H1 (cell line): ENCODE data around the gene PFKM. TPM values are rescaled to one million over a fixed set of nuclear protein-coding genes. Genes with fewer than 3 reads are reported as not detected.

Experiments used
- CTCF ChIA-PET: fragments of 300-600 bp; sonication (Branson Sonifier 250); formaldehyde crosslinking; loops from one replicate; lab custom pipeline; 2021; ENCODE audit not compliant: partially characterized antibody; lab: Charles Lee
- POLR2A ChIA-PET: fragments of 300-600 bp; sonication (Branson Sonifier 250); formaldehyde crosslinking; loops from one replicate; lab custom pipeline; 2021; ENCODE audit warnings: inconsistent platforms; ENCODE audit not compliant: partially characterized antibody; lab: Charles Lee
- DNase-seq, 2 experiments: peaks; one replicate each; pipeline versions ENCODE4 v3.0.0 to v3.0.0-alpha.2; 2010 to 2022; ENCODE audit warnings: low spot score in 2 of 2, low read depth in 1 of 2, mixed read lengths in 1 of 2
- FAIRE-seq: peaks from 2 replicates; lab custom pipeline; 2011; peaks lifted over from hg19 to GRCh38; lab: Jason Lieb, UNC
- H2AFZ ChIP-seq: 2 replicates; pipeline ENCODE4 v1.8.1; 2012; ENCODE audit warnings: low read length, inconsistent platforms
- H2AK5ac ChIP-seq: 2 replicates; pipeline ENCODE4 v1.6.1; 2013; ENCODE audit warnings: low read depth, low read length
- H2BK120ac ChIP-seq: replicated peaks from 2 replicates; pipeline ENCODE3; 2013; ENCODE audit warnings: low read depth, low read length, inconsistent platforms
- H2BK12ac ChIP-seq: 2 replicates; pipeline ENCODE4 v1.6.1; 2013; ENCODE audit warnings: low read depth, low read length
- H2BK15ac ChIP-seq: 2 replicates; pipeline ENCODE4 v1.6.1; 2013; ENCODE audit warnings: low read length
- H2BK20ac ChIP-seq: 2 replicates; pipeline ENCODE4 v1.6.1; 2013; ENCODE audit warnings: low read length
- H2BK5ac ChIP-seq: 2 replicates; pipeline ENCODE4 v1.6.1; 2013; ENCODE audit warnings: low read depth, low read length
- H3K14ac ChIP-seq: 2 replicates; pipeline ENCODE4 v1.6.1; 2013; ENCODE audit warnings: inconsistent platforms; ENCODE audit not compliant: insufficient read length
- H3K18ac ChIP-seq: 2 replicates; pipeline ENCODE4 v1.6.1; 2013; ENCODE audit warnings: low read length; ENCODE audit errors: extremely low read depth
- H3K23ac ChIP-seq: 2 replicates; pipeline ENCODE4 v1.6.1; 2013; ENCODE audit warnings: inconsistent platforms; ENCODE audit not compliant: insufficient read length
- H3K23me2 ChIP-seq: 2 replicates; pipeline ENCODE4 v1.6.1; 2013; ENCODE audit warnings: low read depth, low read length
- H3K27ac ChIP-seq: 2 replicates; pipeline ENCODE4 v1.6.1; 2011; ENCODE audit warnings: low read depth, low read length, inconsistent platforms
- H3K27me3 ChIP-seq, 4 experiments: replicated peaks in 1 of 4; 1 replicate in 1 of 4; 2 replicates in 3 of 4; pipeline versions ENCODE4 v1.6.1 to v1.8.1; 2011 to 2013; ENCODE audit warnings: low read length in 3 of 4, mild to moderate bottlenecking in 3 of 4, inconsistent platforms in 2 of 4, mixed read lengths in 2 of 4, moderate library complexity in 1 of 4; ENCODE audit not compliant: control insufficient read depth in 3 of 4, insufficient read depth in 3 of 4; ENCODE audit errors: extremely low read depth in 1 of 4
- H3K36me3 ChIP-seq, 4 experiments: 2 replicates each; pipeline versions ENCODE4 v1.6.1 to v1.8.1; 2011 to 2013; ENCODE audit warnings: mild to moderate bottlenecking in 4 of 4, low read length in 3 of 4, moderate library complexity in 2 of 4, control low read depth in 1 of 4, inconsistent platforms in 1 of 4; ENCODE audit not compliant: insufficient read depth in 4 of 4, control insufficient read depth in 2 of 4
- H3K4ac ChIP-seq: replicated peaks from 2 replicates; pipeline ENCODE3; 2013; ENCODE audit warnings: low read length, low read depth, mixed read lengths, inconsistent platforms; ENCODE audit not compliant: insufficient read length
- H3K4me1 ChIP-seq, 4 experiments: replicated peaks in 1 of 4; 1 replicate in 1 of 4; 2 replicates in 3 of 4; pipeline versions ENCODE4 v1.6.1 to v1.8.1; 2011 to 2013; ENCODE audit warnings: low read length in 3 of 4, inconsistent platforms in 2 of 4, mixed read lengths in 1 of 4; ENCODE audit not compliant: insufficient read depth in 4 of 4, control insufficient read depth in 3 of 4
- H3K4me2 ChIP-seq, 2 experiments: 2 replicates each; pipeline versions ENCODE4 v1.6.1 to v1.8.1; 2011 to 2013; ENCODE audit warnings: low read depth in 2 of 2, low read length in 2 of 2, control low read depth in 1 of 2, inconsistent platforms in 1 of 2, mild to moderate bottlenecking in 1 of 2; ENCODE audit not compliant: insufficient read depth in 1 of 2
- H3K4me3 ChIP-seq, 4 experiments: fragments of 200-600, 300-600 bp in 1 of 4; sonication (generic), shearing (Covaris generic), sonication (Bioruptor Twin) in 1 of 4; 2 replicates each; pipeline versions ENCODE4 v1.5.1 to v1.8.1; 2011 to 2016; ENCODE audit warnings: low read length in 4 of 4, low read depth in 3 of 4, control low read depth in 2 of 4, inconsistent platforms in 2 of 4, mild to moderate bottlenecking in 2 of 4, mixed read lengths in 1 of 4, moderate library complexity in 1 of 4; ENCODE audit not compliant: insufficient read depth in 2 of 4; ENCODE audit errors: extremely low read depth in 1 of 4
- H3K56ac ChIP-seq: replicated peaks from 2 replicates; pipeline ENCODE3; 2013; ENCODE audit warnings: low read depth, mild to moderate bottlenecking, mixed read lengths, low read length, inconsistent platforms; ENCODE audit not compliant: insufficient read length
- H3K79me1 ChIP-seq: 2 replicates; pipeline ENCODE4 v1.6.1; 2013; ENCODE audit warnings: low read depth, low read length, control low read depth
- H3K79me2 ChIP-seq, 2 experiments: 2 replicates each; pipeline versions ENCODE4 v1.6.1 to v1.8.1; 2012 to 2013; ENCODE audit warnings: low read length in 2 of 2, mild to moderate bottlenecking in 2 of 2, inconsistent platforms in 1 of 2; ENCODE audit not compliant: insufficient read depth in 2 of 2, control insufficient read depth in 1 of 2
- H3K9ac ChIP-seq, 4 experiments: replicated peaks in 1 of 4; 1 replicate in 1 of 4; 2 replicates in 3 of 4; pipeline versions ENCODE4 v1.6.1 to v1.8.1; 2011 to 2013; ENCODE audit warnings: low read depth in 3 of 4, low read length in 3 of 4, control low read depth in 2 of 4, mild to moderate bottlenecking in 2 of 4, moderate library complexity in 2 of 4, inconsistent platforms in 1 of 4; ENCODE audit errors: extremely low read depth in 1 of 4
- H3K9me3 ChIP-seq, 2 experiments: 2 replicates each; pipeline versions ENCODE4 v1.6.1 to v1.8.1; 2012 to 2013; ENCODE audit warnings: mild to moderate bottlenecking in 2 of 2, moderate library complexity in 2 of 2, control low read depth in 1 of 2, inconsistent platforms in 1 of 2, low read depth in 1 of 2, low read length in 1 of 2, mixed read lengths in 1 of 2; ENCODE audit not compliant: insufficient read depth in 2 of 2
- H4K20me1 ChIP-seq, 2 experiments: replicated peaks in 1 of 2; 2 replicates each; pipeline versions ENCODE3 to v1.8.1; 2011 to 2013; ENCODE audit warnings: inconsistent platforms in 2 of 2, low read length in 2 of 2, mild to moderate bottlenecking in 1 of 2; ENCODE audit not compliant: insufficient read depth in 2 of 2, control insufficient read depth in 1 of 2
- H4K5ac ChIP-seq: 2 replicates; pipeline ENCODE4 v1.6.1; 2013; ENCODE audit warnings: low read length, low read depth, mixed read lengths, inconsistent platforms; ENCODE audit not compliant: insufficient read length
- H4K8ac ChIP-seq: 2 replicates; pipeline ENCODE4 v1.8.0; 2013; ENCODE audit warnings: mild to moderate bottlenecking, moderate library complexity, low read length, inconsistent platforms; ENCODE audit not compliant: insufficient read depth; ENCODE audit errors: extremely low read depth
- H4K91ac ChIP-seq: replicated peaks from 2 replicates; pipeline ENCODE3; 2013; ENCODE audit warnings: low read length, mixed read lengths, inconsistent platforms; ENCODE audit not compliant: insufficient read length
- BCL11A ChIP-seq, 2 experiments: IDR thresholded peaks; one replicate each; pipeline ENCODE4 v1.6.1; 2011; ENCODE audit warnings: low read depth in 2 of 2, low read length in 2 of 2, mild to moderate bottlenecking in 2 of 2
- CHD2 ChIP-seq: IDR thresholded peaks from 2 replicates; pipeline ENCODE4 v1.6.1; 2012; ENCODE audit warnings: low read length, improper control_type of control experiment
- MAFK ChIP-seq: IDR thresholded peaks from 2 replicates; pipeline ENCODE4 v1.6.1; 2012; ENCODE audit warnings: low read depth, mild to moderate bottlenecking, improper control_type of control experiment, low read length
- POLR2AphosphoS5 ChIP-seq: IDR thresholded peaks from 2 replicates; pipeline ENCODE4 v1.6.1; 2011; ENCODE audit warnings: low read depth, low read length
- SP1 ChIP-seq: IDR thresholded peaks from 2 replicates; pipeline ENCODE4 v1.6.1; 2011; ENCODE audit warnings: low read depth, low read length
- TAF1 ChIP-seq: IDR thresholded peaks from 2 replicates; pipeline ENCODE4 v1.6.1; 2011; ENCODE audit warnings: mild to moderate bottlenecking, low read depth, low read length
- TAF7 ChIP-seq: optimal IDR thresholded peaks from 2 replicates; pipeline ENCODE3; 2011; ENCODE audit warnings: low read depth, mild to moderate bottlenecking, inconsistent platforms, low read length, moderate library complexity, borderline replicate concordance
- TCF12 ChIP-seq: IDR thresholded peaks from 2 replicates; pipeline ENCODE4 v1.6.1; 2011; ENCODE audit warnings: low read depth, mild to moderate bottlenecking, low read length
- YY1 ChIP-seq: IDR thresholded peaks from 2 replicates; pipeline ENCODE4 v1.6.1; 2011; ENCODE audit warnings: low read depth, mild to moderate bottlenecking, low read length
- whole genome bisulfite sequencing, 2 experiments: shearing (Covaris generic) in 1 of 2; methylation state at CpG; one replicate each; pipeline versions ENCODE4 v1.1.6 to v1.1.7; 2013 to 2015; ENCODE audit warnings: low lambda C conversion rate in 2 of 2, mixed read lengths in 2 of 2, inconsistent platforms in 1 of 2, low coverage in 1 of 2, missing lambda C conversion rate in 1 of 2; ENCODE audit not compliant: insufficient replicate concordance in 2 of 2, insufficient coverage in 1 of 2, insufficient read length in 1 of 2; ENCODE audit errors: extremely low coverage in 1 of 2, missing lambda C conversion rate in 1 of 2; 5-methylcytosine and 5-hydroxymethylcytosine counted together
- polyA plus RNA-seq, 7 experiments: library from polyadenylated mRNA; depleted of rRNA in 3 of 7; stranded (reverse) in 5 of 7; unstranded in 2 of 7; fragments of >200 nt in 5 of 7; fragments of 200-250 nt in 2 of 7; gene quantifications; 1 replicate in 5 of 7; 2 replicates in 1 of 7; 4 replicates in 1 of 7; pipeline versions ENCODE4 v1.2.1 to v1.2.3, GENCODE V29; 2011 to 2013; ENCODE audit warnings: missing spikeins in 2 of 7, mixed read lengths in 2 of 7
- total RNA-seq: library from RNA; stranded (reverse); fragmentation: NEBNext Ultra II Directional; extraction: Animal tissue kit (Norgen Biotek cat#: 25700); gene quantifications from 2 replicates; pipeline ENCODE4 v1.2.1, GENCODE V29; 2021

The PFKM gene
- total and polyA plus RNA-seq, 2 of the 8 experiments (the other 6 are each of a cell fraction or from before 2014, with no cell fraction given) = 62.6 to 106 TPM

GRCh38 chr12:48128800-48129199, 9.6 kb downstream of the PFKM start:
- H3K18ac ChIP-seq = no peak overlapping the region
- H3K36me3 ChIP-seq = peaks cover 9 to 89% (median 61%) of the 10 kb centered on the region in 4 experiments
- no peak overlapping the region for H3K4ac ChIP-seq
- no peak overlapping the region for H2AK5ac ChIP-seq
- no peak overlapping the region for H4K8ac ChIP-seq
- H3K79me1 ChIP-seq = no peaks in the 10 kb centered on the region
- no peaks in the 10 kb centered on the region for H3K23me2 ChIP-seq
- H2BK5ac ChIP-seq = no peak overlapping the region
- H3K4me3 ChIP-seq = no peak overlapping the region
- no peak overlapping the region for H3K56ac ChIP-seq
- H2BK12ac ChIP-seq = no peak overlapping the region
- no peaks in the 10 kb centered on the region for H3K9me3 ChIP-seq
- H3K9ac ChIP-seq = no peak overlapping the region
- ChIA-PET CTCF (interaction anchor here (0.9 to 1.5 kb wide), 3 partner anchors 9 to 36 kb away, joined by 3 to 5 read pairs (median 5); no protein-coding TSS in a partner anchor), POLR2A (interaction anchor here (1.0 kb wide), 1 partner anchor 16 kb away, joined by 3 read pairs; no protein-coding TSS in a partner anchor)
- H3K4me1 ChIP-seq = no peaks in the 10 kb centered on the region
- H3K79me2 ChIP-seq = 0 out of 4 replicates have a peak, but pooled peaks cover 0 to 2% of the 10 kb centered on the region in 2 experiments
- H3K14ac ChIP-seq = no peak overlapping the region
- no peak overlapping the region for H3K4me2 ChIP-seq
- H4K91ac ChIP-seq = no peak overlapping the region
- H2AFZ ChIP-seq = no peak overlapping the region
- no peak overlapping the region for H2BK120ac ChIP-seq
- 94% methylated on average over 1 of the region's 1 CpG; no CpG with 5 or more reads in 1 of the 2 experiments for WGBS, 2 experiments
- no peak overlapping the region for H3K27ac ChIP-seq
- H3K23ac ChIP-seq = no peak overlapping the region
- H3K27me3 ChIP-seq = no peaks in the 10 kb centered on the region
- no peak overlapping the region for H4K5ac ChIP-seq
- H2BK20ac ChIP-seq = no peak overlapping the region
- FAIRE-seq = no peak
- no peak for DNase-seq
- no peak overlapping the region for H2BK15ac ChIP-seq
- TF ChIP-seq CHD2 = no peak
- TF ChIP-seq SP1 = no peak
- no peak for TF ChIP-seq TCF12
- no peak for TF ChIP-seq TAF1
- no peak for TF ChIP-seq YY1
- no peak for TF ChIP-seq TAF7
- no peak for TF ChIP-seq MAFK
- TF ChIP-seq POLR2AphosphoS5 = no peak
- no peak for TF ChIP-seq BCL11A (IDR thresholded peaks at IDR 0.05; ENCODE audit: low read depth in 2 of 2, low read length in 2 of 2)
- peaks cover 0 to 5% of the 10 kb centered on the region in 2 experiments for H4K20me1 ChIP-seq
